HT-29 (cell line): ENCODE results near the gene IP6K3. TPM values are rescaled to one million over a fixed set of nuclear protein-coding genes. Genes with fewer than 3 reads are reported as not detected.

Experiments used
- DNase-seq: peaks from one replicate; pipeline ENCODE4 v3.0.0-alpha.2; 2015; ENCODE audit warnings: low spot score
- total RNA-seq: library from RNA; depleted of rRNA; stranded (reverse); fragments of >200 nt; shearing (Covaris generic); gene quantifications from 2 replicates; pipeline ENCODE4 v1.2.3, GENCODE V29; 2014

Gene IP6K3
- total RNA-seq, 1 experiment from 2014 or later = not detected

- no peak for DNase-seq
These were observed 5.9 kb downstream of the IP6K3 start for GRCh38 chr6:33740794-33741193.

- no peak for DNase-seq
These were observed 6.5 kb downstream of the IP6K3 start for GRCh38 chr6:33740204-33740608.

- no peak for DNase-seq
These were observed 7.1 kb downstream of the IP6K3 start for GRCh38 chr6:33739571-33739970.

- DNase-seq = no peak
These were observed 7.8 kb downstream of the IP6K3 start for GRCh38 chr6:33738879-33739278.

GRCh38 chr6:33738153-33738552 is 8.6 kb downstream of the IP6K3 start:
- no peak for DNase-seq

- DNase-seq = no peak
These were observed 9.3 kb downstream of the IP6K3 start for GRCh38 chr6:33737267-33738026.

GRCh38 chr6:33735216-33735615 is 11.5 kb downstream of the IP6K3 start:
- DNase-seq = no peak

GRCh38 chr6:33733709-33734007 is 13.0 kb downstream of the IP6K3 start:
- DNase-seq = no peak

GRCh38 chr6:33732817-33733708 is 13.6 kb downstream of the IP6K3 start:
- no peak for DNase-seq

- DNase-seq = no peak
These were observed 14.3 kb downstream of the IP6K3 start for GRCh38 chr6:33732385-33732784.

GRCh38 chr6:33731751-33732282 is 14.9 kb downstream of the IP6K3 start:
- peak; percentile 72 for DNase-seq

- DNase-seq = no peak
These were observed 15.7 kb downstream of the IP6K3 start for GRCh38 chr6:33731035-33731434.

- DNase-seq = no peak
These were observed 16.1 kb downstream of the IP6K3 start for GRCh38 chr6:33730611-33731010.

GRCh38 chr6:33729059-33729458 is 17.6 kb downstream of the IP6K3 start:
- DNase-seq = no peak

GRCh38 chr6:33728438-33728837 is 18.3 kb downstream of the IP6K3 start:
- no peak for DNase-seq

GRCh38 chr6:33727932-33728331 is 18.8 kb downstream of the IP6K3 start:
- DNase-seq = no peak

- no peak for DNase-seq
These were observed 19.6 kb downstream of the IP6K3 start for GRCh38 chr6:33727126-33727525.

GRCh38 chr6:33726696-33727095 is 20.0 kb downstream of the IP6K3 start:
- DNase-seq = no peak

- no peak for DNase-seq
These were observed 20.6 kb downstream of the IP6K3 start for GRCh38 chr6:33725891-33726673.

GRCh38 chr6:33725222-33725621 is 21.5 kb downstream of the IP6K3 start:
- no peak for DNase-seq

- DNase-seq = no peak
These were observed 22.3 kb downstream of the IP6K3 start for GRCh38 chr6:33724102-33725023.
